ENCODE measurements around the gene SURF1. TPM values are rescaled to one million over a fixed set of nuclear protein-coding genes. Genes with fewer than 3 reads are reported as not detected.

SURF1 gene
- total and polyA plus RNA-seq, 9 of the 15 experiments (the other 6 are each of a cell fraction or from before 2014, with no cell fraction given): 16.1 to 31.3 (median 20.9) TPM

DNA sequence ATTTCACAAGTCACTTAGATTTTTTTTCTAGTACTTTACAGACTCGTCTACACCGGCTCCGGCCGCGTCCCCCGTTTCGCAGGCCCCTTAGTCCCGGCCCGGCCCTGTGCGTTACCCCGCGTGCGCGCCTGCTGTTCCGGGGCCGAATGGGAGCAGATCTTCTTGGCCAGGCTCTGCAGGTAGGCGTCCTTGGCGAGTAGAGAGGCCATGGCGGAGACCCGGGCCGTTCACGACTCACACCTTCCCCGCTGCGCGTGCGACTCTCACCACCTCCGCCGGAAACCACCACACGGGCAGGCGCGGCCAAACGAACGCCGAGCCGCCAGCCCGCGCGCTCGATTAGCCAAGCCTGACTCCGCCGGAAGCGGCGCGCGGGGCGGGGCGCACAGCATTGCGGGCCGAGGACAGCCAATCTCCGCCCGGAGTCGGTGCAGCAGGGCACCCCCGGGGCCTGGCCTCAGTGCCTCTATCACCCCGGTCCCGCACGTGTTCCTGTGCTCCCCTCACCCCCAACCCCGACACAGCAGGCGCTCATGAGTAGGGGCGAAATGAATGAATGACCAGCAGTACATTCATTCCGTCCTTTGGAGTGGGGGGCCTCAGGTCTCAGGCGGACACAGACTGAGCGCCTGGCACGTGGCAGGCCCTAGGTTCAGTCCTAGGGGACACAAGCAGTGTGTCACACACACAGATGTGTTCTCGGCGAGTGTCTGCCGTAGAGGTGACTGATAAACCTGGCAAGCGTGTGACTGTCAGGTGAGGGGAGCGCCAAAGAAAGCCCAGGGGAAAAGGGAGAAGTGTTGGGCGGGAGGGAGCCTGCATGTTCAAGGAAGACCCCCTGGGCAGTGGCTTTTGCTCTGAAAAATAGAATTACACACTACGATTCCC is 20.1 kb downstream of the SURF1 start, which contains the start of gene SURF6 (continued):
- TF ChIP-seq ELF4 (CRISPR knock-in tag; IDR thresholded peaks at IDR 0.05) (peak; percentile 3; the same call in 1 of the 2 replicates), RBM15 (IDR thresholded peaks at IDR 0.05; ENCODE audit: insufficient read depth, low read length) (no peak), ZNF408 (CRISPR knock-in tag; IDR thresholded peaks at IDR 0.05; ENCODE audit: low read depth) (no peak), RUNX1 (IDR thresholded peaks at IDR 0.05; ENCODE audit: low read depth) (0 out of 2 replicates have a peak, but pooled peaks have one; percentile 14), POLR2B (IDR thresholded peaks at IDR 0.05; ENCODE audit: low read depth, partially characterized antibody) (peak; percentile 67), SNIP1 (IDR thresholded peaks at IDR 0.05; ENCODE audit: low read depth) (no peak), GTF2A2 (tag; IDR thresholded peaks at IDR 0.05) (no peak), NFYB (IDR thresholded peaks at IDR 0.05; ENCODE audit: extremely low read depth, insufficient read length) (no peak), KDM1A (IDR thresholded peaks at IDR 0.05) (no peak), MEIS2 (IDR thresholded peaks at IDR 0.05; ENCODE audit: partially characterized antibody) (no peak), NR3C1 (CRISPR knock-in tag; IDR thresholded peaks at IDR 0.05) (no peak), PTRF (tag; IDR thresholded peaks at IDR 0.05) (no peak), ZNF24 (IDR thresholded peaks at IDR 0.05) (peak; percentile 81)
- TF ChIP-seq, protein P1, sequence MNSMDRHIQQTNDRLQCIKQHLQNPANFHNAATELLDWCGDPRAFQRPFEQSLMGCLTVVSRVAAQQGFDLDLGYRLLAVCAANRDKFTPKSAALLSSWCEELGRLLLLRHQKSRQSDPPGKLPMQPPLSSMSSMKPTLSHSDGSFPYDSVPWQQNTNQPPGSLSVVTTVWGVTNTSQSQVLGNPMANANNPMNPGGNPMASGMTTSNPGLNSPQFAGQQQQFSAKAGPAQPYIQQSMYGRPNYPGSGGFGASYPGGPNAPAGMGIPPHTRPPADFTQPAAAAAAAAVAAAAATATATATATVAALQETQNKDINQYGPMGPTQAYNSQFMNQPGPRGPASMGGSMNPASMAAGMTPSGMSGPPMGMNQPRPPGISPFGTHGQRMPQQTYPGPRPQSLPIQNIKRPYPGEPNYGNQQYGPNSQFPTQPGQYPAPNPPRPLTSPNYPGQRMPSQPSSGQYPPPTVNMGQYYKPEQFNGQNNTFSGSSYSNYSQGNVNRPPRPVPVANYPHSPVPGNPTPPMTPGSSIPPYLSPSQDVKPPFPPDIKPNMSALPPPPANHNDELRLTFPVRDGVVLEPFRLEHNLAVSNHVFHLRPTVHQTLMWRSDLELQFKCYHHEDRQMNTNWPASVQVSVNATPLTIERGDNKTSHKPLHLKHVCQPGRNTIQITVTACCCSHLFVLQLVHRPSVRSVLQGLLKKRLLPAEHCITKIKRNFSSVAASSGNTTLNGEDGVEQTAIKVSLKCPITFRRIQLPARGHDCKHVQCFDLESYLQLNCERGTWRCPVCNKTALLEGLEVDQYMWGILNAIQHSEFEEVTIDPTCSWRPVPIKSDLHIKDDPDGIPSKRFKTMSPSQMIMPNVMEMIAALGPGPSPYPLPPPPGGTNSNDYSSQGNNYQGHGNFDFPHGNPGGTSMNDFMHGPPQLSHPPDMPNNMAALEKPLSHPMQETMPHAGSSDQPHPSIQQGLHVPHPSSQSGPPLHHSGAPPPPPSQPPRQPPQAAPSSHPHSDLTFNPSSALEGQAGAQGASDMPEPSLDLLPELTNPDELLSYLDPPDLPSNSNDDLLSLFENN (IDR thresholded peaks at IDR 0.05; ENCODE audit: low read depth in 2 of 2, low read length in 2 of 2): peak; percentile 72 to 99
- TF ChIP-seq, protein P2, sequence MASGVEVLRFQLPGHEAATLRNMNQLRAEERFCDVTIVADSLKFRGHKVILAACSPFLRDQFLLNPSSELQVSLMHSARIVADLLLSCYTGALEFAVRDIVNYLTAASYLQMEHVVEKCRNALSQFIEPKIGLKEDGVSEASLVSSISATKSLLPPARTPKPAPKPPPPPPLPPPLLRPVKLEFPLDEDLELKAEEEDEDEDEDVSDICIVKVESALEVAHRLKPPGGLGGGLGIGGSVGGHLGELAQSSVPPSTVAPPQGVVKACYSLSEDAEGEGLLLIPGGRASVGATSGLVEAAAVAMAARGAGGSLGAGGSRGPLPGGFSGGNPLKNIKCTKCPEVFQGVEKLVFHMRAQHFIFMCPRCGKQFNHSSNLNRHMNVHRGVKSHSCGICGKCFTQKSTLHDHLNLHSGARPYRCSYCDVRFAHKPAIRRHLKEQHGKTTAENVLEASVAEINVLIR (CRISPR knock-in tag; IDR thresholded peaks at IDR 0.05): peak; percentile 13; the same call in 1 of the 2 replicates
- TF ChIP-seq, protein P3, sequence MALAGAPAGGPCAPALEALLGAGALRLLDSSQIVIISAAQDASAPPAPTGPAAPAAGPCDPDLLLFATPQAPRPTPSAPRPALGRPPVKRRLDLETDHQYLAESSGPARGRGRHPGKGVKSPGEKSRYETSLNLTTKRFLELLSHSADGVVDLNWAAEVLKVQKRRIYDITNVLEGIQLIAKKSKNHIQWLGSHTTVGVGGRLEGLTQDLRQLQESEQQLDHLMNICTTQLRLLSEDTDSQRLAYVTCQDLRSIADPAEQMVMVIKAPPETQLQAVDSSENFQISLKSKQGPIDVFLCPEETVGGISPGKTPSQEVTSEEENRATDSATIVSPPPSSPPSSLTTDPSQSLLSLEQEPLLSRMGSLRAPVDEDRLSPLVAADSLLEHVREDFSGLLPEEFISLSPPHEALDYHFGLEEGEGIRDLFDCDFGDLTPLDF (CRISPR knock-in tag; IDR thresholded peaks at IDR 0.05): peak; percentile 89
- TF ChIP-seq, protein P4, sequence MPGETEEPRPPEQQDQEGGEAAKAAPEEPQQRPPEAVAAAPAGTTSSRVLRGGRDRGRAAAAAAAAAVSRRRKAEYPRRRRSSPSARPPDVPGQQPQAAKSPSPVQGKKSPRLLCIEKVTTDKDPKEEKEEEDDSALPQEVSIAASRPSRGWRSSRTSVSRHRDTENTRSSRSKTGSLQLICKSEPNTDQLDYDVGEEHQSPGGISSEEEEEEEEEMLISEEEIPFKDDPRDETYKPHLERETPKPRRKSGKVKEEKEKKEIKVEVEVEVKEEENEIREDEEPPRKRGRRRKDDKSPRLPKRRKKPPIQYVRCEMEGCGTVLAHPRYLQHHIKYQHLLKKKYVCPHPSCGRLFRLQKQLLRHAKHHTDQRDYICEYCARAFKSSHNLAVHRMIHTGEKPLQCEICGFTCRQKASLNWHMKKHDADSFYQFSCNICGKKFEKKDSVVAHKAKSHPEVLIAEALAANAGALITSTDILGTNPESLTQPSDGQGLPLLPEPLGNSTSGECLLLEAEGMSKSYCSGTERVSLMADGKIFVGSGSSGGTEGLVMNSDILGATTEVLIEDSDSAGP (CRISPR knock-in tag; IDR thresholded peaks at IDR 0.05): peak; percentile 39; the same call in 1 of the 2 replicates
- TF ChIP-seq, protein P5, sequence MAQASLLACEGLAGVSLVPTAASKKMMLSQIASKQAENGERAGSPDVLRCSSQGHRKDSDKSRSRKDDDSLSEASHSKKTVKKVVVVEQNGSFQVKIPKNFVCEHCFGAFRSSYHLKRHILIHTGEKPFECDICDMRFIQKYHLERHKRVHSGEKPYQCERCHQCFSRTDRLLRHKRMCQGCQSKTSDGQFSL (CRISPR knock-in tag; IDR thresholded peaks at IDR 0.05): no peak
- TF ChIP-seq, protein P5 (tag; IDR thresholded peaks at IDR 0.05): no peak
